Stimulated activated naive CD4-positive, alpha-beta T cell treated with Interleukin-2 at 50 U/mL for 16 hours (primary cell): Measurements from ENCODE around the gene SLCO4A1.

ENCODE experiments used
- DNase-seq: peaks from one replicate; lab custom pipeline; 2025; lab: John Stamatoyannopoulos, UW

The SLCO4A1 gene

DNA sequence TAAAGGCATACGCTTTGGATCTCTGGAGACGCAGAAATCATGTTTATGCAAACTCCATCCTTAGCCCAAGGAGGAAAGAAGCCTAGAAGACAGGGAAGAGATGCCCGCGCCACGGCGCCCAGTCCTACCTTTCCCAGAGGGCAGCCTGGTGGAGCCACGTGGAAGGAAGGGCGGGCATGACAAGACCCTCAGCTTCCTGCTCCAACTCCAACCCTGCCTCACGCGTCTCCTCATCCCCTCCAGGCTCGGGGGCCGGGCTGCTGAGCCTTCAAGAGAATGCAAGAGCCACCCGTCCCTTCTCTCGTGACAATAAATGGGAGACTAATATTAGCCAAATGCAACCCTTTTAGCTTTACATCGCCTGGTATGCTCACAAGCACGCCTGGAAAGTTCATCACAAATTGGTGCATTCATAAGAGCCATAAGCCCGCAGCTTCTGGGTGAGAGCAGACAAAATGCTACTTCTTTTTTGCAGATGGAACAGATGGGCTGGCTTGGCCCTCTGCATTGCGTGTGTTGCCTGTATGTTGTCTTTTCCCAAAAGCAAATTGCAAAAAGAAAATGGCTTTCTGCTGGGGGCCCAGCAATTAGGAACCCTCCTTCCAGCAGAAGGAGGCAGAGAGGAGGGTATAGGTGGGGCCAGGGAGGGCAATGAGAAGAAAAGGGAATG is 58.1 kb downstream of the SLCO4A1 start:
- no peak for DNase-seq

DNA sequence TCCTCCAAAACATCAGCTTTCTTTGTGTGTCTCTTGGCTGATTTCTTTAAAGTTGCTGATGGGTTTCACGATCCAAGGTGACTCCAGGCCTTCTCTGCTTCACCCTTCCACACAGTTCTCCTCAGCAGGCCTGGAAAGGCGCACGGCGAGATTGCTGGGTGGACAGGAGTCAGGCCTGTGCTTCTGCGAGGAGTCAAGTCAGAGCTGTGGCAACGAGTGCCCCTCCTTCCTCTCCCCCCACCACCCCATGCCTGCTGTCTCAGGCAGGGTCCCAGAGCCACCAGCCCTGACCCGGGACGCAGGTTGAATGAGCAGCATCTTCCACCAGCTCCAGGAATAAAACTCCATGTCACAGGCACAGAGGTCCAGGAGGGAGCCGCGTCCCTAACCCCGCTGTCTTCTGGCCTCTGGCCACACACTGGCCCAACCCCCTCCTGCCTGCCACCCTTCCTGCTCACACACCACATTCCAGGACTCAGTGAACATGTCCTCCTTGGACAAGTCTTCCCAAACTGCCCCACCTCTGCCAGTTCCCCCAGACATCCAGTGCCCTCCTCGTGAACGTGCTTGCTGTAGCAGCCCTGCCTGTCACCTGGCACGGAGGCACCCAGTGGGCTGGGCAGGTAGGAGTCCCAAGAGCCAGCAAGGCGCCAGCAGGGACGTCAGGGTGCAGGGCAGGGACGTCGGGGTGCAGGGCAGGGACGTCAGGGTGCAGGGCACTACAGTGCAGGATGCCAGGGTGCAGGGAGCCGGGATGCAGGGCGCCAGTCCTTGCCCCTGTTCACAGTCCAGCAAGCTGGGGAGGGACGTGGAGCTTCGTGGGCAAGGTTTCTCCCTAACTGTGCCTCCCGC is 59.1 kb downstream of the SLCO4A1 start:
- DNase-seq = no peak

DNA sequence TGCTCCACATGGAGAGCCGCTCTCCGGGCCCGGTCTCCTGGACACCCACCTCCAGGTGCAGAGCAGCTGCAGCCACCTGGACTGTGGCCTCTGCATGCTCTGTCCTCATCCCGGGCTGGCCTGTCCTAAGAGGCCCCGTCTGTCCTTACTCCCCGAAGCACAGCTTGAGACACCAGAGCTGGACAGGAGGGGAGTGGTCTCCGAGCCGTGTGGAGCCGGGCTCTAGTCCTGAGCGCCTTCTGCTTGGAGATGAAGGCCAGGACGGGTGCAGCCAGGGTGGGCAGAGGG is 59.7 kb downstream of the SLCO4A1 start:
- no peak for DNase-seq

DNA sequence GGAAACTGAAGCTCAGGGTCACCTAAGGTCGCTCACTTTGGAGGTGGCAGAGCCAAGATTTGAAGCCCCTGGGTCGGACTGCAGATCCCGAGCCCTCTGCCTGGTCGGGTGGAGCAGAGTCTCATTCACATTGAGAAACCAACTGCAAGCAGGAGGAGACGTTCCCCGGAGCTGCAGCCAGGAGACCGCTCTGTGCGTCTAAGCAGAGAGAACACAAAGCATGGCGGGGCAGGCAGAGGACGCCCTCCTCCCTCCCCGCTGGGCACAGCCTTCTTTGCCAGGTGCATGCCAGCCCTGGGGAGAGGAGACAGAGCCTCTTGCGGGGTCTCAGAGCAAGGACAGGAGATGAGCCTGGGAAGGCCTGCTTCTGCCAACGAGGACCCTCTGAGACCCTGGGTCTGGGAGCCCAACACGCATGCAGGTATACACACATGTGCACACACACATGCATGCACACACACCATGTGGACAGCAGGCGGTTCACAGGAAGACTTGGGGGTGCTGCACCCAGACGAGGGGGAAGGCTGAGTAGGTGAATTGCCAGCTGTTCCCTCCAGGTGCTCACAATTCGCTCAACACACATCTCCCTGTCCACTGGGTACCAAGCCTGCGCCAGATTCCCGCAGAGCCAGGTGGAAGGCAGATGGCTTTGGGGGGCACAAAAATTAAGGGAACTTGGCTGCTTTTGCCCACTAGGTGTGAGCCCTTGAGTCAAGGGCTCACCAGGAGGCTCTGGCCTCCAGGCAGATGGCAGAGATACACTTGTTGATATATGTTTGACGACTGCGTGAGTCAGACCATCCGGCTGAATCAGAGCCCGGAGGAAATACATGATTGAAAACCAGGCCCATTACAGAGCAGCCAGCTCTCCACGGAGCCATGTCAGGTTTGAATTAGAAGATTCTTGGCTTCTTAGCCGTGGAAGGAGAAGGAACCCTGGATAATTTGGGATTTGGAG is 60.9 kb downstream of the SLCO4A1 start:
- peak; percentile 12 for DNase-seq

DNA sequence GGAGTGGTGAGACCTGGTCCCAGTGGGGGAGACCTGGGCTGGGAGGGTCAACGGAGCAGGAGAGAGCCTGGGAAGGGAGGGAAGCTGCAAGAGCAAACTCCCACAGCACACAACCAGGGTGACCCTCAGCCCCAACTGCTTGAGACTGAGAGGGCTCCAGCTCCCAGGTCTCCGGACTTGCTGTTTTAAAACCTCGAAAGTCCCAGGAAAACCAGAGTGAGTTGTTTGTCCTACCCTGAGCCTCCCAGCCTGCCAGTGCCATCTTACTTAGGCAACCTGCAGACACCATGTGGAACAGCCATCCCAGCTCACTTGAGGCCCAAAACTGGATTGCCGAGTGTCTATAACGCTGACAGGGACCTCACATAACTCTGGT is 61.5 kb downstream of the SLCO4A1 start:
- no peak for DNase-seq

DNA sequence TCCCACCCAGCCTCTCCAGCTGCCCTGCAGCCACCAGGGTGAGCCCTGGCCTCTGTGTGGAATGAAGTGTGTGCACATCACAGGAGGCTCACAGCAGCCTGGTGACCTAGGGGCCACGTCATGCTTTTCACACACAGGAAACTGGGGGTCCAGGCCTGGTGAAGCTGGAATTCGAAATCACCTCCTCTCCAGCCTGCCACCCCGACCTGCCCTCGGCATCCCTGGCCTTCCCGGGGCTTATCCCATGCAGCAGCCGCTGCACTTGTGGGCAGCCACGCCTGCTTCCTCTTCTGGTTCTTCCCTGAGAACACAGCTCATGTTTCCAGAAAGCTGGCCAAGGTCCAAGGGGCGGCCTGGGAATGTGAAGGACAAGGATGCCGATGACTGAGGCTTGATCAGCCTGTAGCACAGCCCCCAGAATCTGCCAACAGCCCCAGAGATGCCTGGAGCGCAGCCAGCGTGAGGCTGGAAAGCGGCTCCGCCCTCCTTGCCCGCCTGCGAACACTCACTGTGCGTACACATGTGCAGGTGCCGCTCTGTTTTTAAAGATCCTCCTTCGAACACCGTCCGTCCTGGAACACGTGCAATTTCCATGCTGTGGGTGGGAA is 62.1 kb downstream of the SLCO4A1 start:
- no peak for DNase-seq

DNA sequence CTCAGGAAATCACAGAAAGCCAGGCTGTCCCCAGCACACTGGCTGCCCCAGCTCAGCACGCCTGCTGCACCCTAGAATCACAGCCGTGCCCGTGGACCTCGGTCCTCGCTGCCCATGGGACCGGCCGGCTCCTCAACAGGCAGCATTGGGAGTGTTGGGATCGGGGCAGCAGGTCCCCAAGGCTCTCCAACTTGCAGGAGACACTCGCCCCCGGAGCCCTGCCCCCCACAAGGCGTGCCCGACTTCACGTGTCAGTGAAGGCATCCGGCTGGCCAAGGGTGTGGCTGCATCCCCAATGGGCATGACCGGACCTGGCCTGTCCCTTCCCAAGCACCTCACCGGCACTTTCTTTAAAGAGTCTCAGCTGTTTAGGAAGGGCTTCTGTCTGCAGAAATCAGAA is 63.3 kb downstream of the SLCO4A1 start:
- DNase-seq = no peak

DNA sequence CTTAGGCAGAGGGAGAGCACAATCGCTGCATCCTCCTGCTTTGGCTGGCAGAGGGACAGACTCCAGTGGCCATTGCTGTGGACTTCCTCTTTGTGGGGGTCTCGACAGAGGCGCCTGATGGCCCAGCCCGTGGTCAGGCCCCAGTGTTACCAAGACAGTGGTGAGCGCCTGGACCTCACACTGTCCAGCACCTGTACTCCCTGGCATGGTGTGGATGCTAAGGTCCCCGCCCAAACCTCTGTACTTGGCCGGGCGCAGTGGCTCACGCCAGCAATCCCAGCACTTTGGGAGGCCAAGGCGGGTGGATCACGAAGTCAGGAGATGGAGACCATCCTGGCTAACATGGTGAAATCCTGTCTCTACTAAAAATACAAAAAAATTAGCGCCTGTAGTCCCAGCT is 64.0 kb downstream of the SLCO4A1 start:
- no peak for DNase-seq

DNA sequence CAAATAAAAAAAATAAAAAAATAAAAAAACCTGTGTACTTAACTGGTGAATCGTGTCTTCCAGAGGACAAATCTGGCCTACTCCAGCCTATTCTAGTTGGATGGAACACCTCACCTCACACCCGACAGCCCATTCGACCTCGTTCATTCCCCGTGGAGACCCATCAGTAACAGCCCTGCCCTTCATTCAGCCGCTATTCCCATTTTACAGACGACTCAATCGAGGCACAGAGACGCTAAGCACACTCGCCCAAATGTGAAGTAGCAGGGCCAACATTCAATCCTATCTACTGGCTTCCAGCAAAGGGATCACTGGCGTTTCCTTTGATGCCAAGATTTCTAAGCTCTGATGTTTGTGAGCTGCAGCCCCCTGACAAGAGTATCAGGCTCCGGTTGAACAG is 64.6 kb downstream of the SLCO4A1 start:
- DNase-seq = no peak

DNA sequence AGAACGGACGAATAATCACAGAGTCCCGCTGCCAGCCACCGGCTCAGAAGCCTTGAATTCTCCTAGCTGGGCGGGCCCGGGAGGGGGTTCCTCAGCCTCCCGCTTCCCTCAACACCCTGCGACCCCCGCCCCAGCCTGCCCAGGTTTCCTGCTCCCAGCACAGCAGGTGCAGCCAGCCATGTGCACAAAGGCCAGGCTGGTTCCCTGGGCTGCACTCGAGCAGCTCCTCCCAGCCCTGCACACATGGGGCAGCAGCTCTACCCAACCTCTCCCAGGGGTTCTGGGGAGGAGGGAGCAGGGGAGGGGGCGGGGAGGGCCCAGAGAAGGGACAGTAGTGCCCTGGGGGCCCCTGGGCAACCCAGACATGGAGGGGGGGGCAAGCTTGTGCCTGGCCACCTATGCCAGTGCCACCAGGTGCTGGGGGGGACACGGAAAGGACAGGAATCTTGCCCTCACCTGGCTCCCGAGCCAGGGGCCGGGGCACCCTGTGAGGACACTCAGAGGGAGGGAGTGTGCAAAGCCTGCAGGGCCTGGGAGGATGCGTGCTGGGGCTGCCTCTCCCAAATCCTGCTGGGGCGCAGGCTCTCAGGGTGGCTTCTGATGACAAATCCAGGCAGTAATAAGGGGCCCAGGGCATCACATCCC is 65.1 kb downstream of the SLCO4A1 start:
- DNase-seq = no peak

DNA sequence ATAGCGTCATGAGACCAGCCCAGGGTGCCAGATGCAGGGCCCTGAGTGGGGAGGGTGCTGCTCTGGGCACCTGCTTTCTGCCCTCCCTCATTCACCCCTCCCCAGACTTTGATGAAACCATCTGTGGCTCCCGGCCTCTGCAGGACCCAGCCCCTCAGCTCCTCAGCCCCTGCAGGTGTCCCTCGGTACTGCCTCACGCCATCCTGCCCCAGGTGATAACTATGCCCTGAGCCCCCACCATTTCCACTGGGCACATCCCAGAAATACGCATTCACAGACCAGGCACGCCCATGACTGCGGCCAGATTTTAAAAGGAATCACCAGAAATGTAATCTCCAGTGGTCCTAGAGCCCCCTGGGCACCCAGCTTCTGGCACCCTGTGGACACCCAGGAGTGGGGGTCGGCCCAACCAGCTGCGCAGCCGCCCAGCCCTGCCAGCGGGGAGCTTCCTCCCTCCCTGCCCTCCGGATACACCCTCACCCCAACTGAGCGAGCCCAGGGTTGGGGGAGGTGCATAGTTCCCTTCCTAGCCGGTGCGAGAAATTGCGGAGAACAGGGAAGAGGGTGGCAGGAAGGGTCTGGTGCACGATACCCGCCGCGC is 65.7 kb downstream of the SLCO4A1 start:
- peak; percentile 19 for DNase-seq

DNA sequence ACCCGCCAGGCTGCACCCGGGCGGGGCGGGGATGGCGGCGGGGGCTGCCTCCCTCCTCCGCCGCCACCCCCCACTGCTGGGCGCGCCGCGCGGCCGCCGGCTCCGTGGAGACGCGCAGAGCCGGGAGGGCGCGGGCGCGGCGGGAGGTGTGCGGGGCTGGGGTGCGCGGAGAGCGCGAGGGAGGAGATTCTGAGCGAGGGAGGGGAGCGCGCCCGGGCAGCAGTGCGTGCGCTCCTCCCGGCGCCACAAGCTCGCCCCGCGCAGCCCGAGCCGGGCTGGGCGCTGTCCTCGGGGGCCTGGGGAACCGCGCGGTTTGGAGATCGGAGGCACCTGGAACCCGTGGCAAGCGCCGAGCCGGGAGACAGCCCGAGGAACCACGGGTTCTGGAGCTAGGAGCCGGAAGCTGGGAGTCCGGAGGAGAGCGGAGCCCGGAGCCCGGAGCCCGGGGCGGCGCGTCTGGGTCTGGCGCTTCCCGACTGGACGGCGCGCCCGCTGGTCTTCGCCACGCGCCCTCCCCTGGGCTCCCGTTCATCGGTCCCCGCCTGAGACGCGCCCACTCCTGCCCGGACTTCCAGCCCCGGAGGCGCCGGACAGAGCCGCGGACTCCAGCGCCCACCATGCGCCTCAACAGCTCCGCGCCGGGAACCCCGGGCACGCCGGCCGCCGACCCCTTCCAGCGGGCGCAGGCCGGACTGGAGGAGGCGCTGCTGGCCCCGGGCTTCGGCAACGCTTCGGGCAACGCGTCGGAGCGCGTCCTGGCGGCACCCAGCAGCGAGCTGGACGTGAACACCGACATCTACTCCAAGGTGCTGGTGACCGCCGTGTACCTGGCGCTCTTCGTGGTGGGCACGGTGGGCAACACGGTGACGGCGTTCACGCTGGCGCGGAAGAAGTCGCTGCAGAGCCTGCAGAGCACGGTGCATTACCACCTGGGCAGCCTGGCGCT is 66.6 kb downstream of the SLCO4A1 start, which contains the start of gene NTSR1:
TSS of gene NTSR1 (plus strand) at position 246 of the 946 bp plus-strand sequence. CDS start at position 618, 372 bp downstream.
- no peak for DNase-seq

DNA sequence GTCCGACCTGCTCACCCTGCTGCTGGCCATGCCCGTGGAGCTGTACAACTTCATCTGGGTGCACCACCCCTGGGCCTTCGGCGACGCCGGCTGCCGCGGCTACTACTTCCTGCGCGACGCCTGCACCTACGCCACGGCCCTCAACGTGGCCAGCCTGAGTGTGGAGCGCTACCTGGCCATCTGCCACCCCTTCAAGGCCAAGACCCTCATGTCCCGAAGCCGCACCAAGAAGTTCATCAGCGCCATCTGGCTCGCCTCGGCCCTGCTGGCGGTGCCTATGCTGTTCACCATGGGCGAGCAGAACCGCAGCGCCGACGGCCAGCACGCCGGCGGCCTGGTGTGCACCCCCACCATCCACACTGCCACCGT is 67.2 kb downstream of the SLCO4A1 start:
- DNase-seq = no peak

DNA sequence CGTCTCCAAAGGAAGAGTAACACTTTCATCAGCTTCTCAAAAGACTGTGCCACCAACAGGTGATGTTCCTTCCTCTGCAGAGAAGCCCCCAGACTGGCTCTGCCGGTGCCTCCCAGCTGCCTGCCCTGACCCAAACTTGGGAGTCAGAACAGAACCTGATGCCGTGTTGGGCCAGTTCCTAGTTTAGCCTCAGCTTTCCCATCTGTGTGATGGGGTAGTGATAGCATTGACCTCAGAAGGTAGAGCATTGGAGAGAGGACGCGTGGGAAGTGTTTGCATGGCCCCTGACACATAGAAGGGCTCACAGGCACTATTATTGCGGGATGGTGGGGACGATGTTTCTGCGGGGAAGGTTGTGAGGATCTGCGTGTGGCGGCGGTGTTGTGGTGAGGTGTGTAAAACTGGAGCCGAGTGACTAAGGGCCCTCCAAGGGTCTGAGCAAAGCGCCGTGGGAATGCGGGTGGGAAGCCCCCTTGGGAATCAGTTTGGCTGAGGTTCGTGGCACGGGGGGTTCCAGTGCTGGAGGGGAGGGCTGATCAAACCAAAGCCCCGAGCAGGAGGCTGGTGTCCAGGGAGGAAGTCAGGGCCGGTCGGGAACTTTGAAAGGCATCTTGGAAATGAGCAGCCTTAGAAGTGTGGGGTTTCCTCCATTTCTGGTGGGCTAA is 68.0 kb downstream of the SLCO4A1 start:
- no peak for DNase-seq

DNA sequence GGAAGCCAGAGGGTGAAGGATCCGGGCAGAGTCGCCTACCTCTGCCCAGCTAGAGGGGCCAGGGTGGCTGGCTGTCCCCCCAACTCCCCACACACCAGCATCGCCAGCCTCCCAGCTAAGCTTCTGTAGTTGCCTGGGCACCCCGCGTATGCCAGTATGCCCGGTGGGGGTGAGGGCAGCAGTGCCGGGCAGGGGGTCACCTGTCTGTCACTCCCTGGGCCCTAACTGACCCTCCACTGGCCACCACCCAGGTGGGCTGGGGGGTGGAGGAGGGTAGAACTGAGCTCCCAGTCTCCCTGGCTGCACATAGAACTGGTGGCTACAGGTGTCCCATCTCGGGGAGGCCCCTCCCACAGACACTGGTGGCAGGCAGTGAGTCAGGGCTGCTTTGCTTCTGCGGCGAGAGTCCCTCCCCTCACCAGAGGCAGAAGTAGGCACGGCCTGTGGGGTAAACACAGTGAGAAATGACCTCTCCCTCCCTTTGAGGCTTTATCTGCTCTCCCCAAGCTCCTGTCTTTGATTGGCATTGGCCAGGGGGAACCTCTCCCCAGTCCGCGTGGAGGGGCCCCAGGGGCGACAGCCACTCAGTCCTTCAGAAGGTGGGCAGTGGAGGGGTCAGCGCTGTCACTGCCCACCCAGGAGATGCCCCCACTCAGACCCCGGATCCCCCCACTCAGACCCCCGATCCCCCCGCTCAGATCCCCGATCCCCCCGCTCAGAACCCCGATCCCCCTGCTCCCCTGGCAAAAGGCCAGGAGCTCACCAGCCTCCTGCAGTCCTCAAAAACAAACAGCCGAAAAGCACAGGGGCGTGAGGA is 68.8 kb downstream of the SLCO4A1 start:
- peak; percentile 21 for DNase-seq

DNA sequence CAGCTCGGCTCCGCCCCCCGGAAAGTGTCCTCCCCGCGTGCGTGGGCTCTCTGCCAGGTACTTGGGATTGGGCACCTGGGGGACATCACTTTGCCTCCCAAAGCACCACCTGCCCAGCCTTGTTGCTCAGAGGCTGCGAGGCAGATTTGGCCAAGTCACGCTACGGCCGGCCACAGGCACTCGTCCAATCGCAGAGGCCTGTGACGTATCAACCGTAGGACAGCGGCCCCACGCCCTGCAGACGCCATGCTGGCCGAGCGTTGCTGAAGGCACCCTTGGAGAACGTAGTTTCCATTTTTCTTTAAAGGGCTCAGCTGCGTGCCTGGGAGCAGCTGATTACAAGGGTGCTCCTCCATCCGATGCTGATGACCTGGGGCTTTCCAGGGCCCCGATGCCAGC is 69.4 kb downstream of the SLCO4A1 start:
- no peak for DNase-seq

DNA sequence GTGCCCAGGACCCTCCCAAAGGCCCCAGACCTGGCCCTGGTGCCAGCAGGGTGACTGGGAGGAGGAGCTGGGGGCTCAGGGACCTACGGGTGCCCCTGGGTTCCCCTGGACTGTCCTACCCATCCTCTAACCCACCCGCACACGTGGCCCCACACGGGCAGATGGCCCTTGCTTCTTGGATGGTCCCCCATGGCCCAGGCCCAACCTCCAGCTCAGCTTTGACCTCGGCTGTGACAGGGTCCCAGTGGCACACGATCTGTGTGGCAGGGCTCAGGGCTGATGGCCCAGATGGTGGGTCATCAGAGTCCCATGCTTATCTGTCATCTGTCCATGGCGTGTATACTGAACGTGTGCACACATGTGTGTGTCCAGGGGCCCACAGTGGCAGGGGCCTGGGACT is 70.3 kb downstream of the SLCO4A1 start:
- DNase-seq = no peak

DNA sequence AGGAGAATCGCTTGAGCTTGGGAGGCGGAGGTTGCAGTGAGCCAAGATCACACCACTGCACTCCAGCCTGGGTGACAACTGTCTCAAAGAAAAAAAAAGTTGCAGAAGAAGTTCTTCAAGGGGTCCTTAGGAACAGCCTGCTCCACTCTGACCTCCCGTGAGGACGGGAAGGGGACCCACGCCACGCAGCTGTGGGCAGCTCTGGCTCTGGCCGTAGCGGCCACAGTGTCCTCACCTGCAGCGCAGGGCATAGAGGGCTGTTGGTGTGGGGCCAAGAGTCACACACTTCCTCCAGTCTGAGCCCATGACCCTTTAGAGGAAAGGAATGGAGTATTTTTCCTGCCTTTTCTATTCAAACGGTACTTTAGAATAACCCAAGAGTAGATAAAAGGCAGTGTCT is 71.7 kb downstream of the SLCO4A1 start:
- no peak for DNase-seq

DNA sequence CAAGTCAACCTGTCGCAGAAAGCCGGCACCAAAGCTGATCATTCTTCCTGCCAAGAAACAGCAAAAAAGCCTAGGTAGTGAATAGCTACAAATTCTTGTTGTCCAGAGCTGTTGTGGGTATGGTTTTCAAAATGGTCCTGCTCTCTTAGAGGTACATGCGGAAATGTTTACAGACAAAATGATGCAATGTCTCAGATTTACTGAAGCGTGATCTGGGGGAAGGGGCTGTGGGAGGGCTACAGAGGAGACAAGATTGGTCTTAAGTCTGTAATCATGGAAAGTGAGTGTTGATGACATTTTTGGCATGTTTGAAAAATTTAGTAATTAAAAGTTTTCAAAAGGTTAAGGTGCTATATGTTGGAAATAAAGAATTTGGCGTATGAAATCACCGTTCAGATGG is 72.5 kb downstream of the SLCO4A1 start:
- DNase-seq = no peak
